KOPT-K1 (cell line): ENCODE measurements around the gene CD74.

Experiments
- H3K27ac ChIP-seq: fragments of 200-600 bp; sonication (generic); 2 replicates; pipeline ENCODE4 v1.5.1; 2016; ENCODE audit warnings: antibody characterized with exemption, mild to moderate bottlenecking, low read depth, low read length; ENCODE audit not compliant: poor library complexity, severe bottlenecking
- H3K36me3 ChIP-seq: fragments of 200-600 bp; sonication (generic); 2 replicates; pipeline ENCODE4 v1.5.1; 2017; ENCODE audit warnings: antibody characterized with exemption, mild to moderate bottlenecking, low read length, moderate library complexity; ENCODE audit not compliant: insufficient read depth
- H3K9me3 ChIP-seq: fragments of 200-600 bp; sonication (generic); 2 replicates; pipeline ENCODE4 v1.5.1; 2017; ENCODE audit warnings: antibody characterized with exemption, low read length, mild to moderate bottlenecking; ENCODE audit not compliant: insufficient read depth, poor library complexity, severe bottlenecking

The CD74 gene

DNA sequence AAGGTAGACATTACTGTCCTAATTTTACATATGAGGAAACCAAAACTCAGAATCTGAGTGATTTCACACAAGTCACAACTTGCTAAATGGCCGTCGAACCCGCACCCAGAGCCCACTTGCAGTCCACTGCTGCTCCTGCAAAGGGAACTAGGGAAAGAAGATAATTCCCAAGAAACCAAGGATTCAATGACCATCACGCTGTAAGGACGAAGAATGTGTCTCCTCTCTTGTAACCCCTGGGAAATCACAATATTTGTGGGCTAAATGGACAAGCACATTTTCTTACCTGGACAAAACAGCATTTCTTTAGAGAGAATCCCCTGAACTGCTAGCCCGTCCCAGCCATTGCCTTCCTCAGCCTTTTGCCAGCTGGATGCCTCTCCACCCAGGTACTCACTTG, 34.5 kb upstream of the CD74 start:
- H3K27ac ChIP-seq = no peak overlapping the region
- peaks cover 62% of the 10 kb centered on the region for H3K36me3 ChIP-seq
- no peaks in the 10 kb centered on the region for H3K9me3 ChIP-seq

GRCh38 chr5:150446583-150446982, 33.9 kb upstream of the CD74 start:
- H3K36me3 ChIP-seq = peaks cover 62% of the 10 kb centered on the region
- no peak overlapping the region for H3K27ac ChIP-seq
- no peaks in the 10 kb centered on the region for H3K9me3 ChIP-seq

DNA sequence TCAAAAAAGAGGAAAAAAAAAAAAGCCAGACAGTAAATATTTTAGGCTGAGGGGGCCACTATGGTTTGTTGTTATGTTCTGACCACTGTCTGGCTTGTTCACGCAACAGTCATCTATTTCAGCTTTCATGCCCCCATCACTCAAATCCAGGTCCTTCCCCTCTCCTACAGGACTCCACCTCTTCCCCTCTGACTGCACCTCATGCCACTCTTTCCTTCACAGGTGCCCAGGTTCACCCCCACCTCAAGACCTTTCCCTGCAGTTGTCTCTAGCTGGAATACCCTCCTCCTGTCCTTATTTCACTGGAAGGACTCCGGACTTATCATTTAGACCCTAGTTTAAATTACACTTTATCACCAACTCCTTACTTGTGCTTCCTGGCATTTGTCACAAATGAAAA, 33.4 kb upstream of the CD74 start:
- Histone ChIP-seq H3K9me3 (no peaks in the 10 kb centered on the region), H3K27ac (no peak overlapping the region), H3K36me3 (peaks cover 62% of the 10 kb centered on the region)

GRCh38 chr5:150444770-150445169, 32.1 kb upstream of the CD74 start:
- H3K36me3 ChIP-seq = peaks cover 62% of the 10 kb centered on the region
- H3K9me3 ChIP-seq = no peaks in the 10 kb centered on the region

GRCh38 chr5:150443242-150444075, 30.7 kb upstream of the CD74 start:
- Histone ChIP-seq H3K27ac (no peak overlapping the region), H3K36me3 (peaks cover 56% of the 10 kb centered on the region), H3K9me3 (no peaks in the 10 kb centered on the region)

More at GRCh38 chr5:150444770-150445169, 32.1 kb upstream of the CD74 start:
- no peak overlapping the region for H3K27ac ChIP-seq

GRCh38 chr5:150442699-150443080, 30.0 kb upstream of the CD74 start:
- peaks cover 48% of the 10 kb centered on the region for H3K36me3 ChIP-seq
- H3K9me3 ChIP-seq = no peaks in the 10 kb centered on the region
- no peak overlapping the region for H3K27ac ChIP-seq

GRCh38 chr5:150441813-150442698, 29.3 kb upstream of the CD74 start:
- H3K27ac ChIP-seq = no peak overlapping the region
- peaks cover 42% of the 10 kb centered on the region for H3K36me3 ChIP-seq
- H3K9me3 ChIP-seq = no peaks in the 10 kb centered on the region

DNA sequence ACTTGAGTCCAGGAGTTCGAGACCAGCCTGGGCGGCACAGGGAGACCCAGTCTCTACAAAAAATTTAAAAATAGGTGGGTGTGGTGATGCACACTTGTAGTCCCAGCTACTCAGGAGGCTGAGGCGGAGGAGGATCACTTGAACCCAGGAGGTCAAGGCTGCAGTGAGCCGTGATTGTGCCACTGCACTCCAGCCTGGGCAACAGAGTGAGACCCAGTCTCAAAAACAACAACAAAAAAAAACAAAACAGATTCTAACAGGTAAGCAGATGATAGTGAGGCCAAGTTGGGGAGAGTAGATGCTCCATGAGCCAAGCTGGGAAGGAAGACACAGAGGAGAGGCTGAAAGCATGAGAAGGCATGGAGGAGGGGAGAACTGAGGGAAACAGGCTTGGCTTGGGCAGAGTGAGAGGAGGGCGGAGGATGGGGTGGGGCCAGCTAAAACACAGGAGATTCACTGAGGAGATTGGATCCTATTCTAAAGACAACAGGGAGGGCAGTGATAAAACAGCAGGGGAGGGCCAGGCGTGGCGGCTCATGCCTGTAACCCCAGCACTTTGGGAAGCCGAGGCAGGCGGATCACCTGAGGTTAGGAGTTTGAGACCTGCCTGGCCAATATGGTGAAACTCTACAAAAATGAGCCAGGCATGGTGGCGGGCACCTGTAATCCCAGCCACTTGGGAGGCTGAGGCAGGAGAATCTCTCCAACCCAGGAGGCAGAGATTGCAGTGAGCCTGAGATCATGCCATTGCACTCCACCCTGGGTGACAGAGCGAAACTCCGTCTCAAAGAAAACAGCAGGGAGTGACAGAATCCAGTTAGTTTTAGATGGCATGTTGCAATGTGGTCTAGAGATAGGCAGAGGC, 28.5 kb upstream of the CD74 start:
- H3K27ac ChIP-seq = no peak overlapping the region
- H3K9me3 ChIP-seq = no peaks in the 10 kb centered on the region
- peaks cover 33% of the 10 kb centered on the region for H3K36me3 ChIP-seq

DNA sequence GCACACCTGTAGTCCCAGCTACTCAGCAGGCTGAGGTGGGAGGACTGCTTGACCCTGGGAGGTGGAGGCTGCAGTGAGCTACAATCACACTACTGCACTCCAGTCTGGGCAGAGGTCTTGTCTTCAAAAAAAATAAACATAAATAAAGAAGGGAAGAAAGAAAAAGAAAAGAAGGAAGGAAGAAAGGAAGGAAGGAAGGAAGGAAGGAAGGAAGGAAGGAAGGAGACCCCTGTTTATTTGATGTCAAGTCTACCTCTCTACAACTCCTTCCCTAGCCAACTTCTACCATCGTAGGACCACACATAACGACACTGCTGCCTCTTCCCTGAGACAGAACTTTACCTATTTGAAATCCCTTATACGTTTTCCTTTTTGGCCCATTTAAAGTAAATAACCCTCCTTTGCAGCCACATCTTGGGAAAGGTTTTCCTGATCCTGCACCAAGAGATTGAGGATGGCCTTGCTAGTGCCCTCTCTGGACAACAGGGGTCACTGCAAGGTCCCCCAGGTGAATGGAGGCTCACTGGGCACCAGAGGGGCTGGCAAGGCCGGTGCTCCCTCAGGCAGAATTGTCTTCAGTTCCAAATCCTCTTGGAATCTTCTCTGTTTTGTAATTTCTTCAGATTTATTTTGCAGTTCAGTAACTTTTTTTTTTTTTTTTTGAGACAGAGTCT, 26.3 kb upstream of the CD74 start:
- Histone ChIP-seq H3K36me3 (peaks cover 11% of the 10 kb centered on the region), H3K27ac (no peak overlapping the region), H3K9me3 (no peaks in the 10 kb centered on the region)

GRCh38 chr5:150436141-150436680, 23.5 kb upstream of the CD74 start:
- H3K9me3 ChIP-seq = no peaks in the 10 kb centered on the region
- no peaks in the 10 kb centered on the region for H3K36me3 ChIP-seq
- H3K27ac ChIP-seq = no peak overlapping the region

GRCh38 chr5:150434464-150434863, 21.8 kb upstream of the CD74 start:
- Histone ChIP-seq H3K9me3 (no peaks in the 10 kb centered on the region), H3K27ac (no peak overlapping the region), H3K36me3 (no peaks in the 10 kb centered on the region)

GRCh38 chr5:150431574-150431973, 18.9 kb upstream of the CD74 start:
- Histone ChIP-seq H3K36me3 (no peaks in the 10 kb centered on the region), H3K9me3 (no peaks in the 10 kb centered on the region), H3K27ac (no peak overlapping the region)

DNA sequence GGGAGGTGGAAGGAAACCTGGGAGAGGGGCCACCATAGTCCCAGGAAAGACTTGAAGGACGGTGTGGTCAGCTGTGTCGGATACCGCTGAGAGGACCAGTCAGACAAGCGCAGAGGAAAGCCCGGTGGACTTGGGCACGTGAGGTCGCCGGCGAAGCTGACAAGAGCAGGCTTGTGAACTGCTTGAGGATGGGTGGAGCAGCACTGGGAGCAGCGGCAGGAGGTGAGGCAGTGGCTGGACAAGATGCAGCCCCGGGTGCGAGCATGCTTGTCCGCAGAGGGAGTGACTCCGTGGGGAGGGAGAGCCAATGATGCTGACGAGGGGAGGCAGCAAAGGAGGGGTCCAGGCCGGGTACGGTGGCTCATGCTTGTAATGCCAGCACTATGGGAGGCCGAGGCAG, 18.3 kb upstream of the CD74 start:
- Histone ChIP-seq H3K27ac (no peak overlapping the region), H3K36me3 (no peaks in the 10 kb centered on the region), H3K9me3 (no peaks in the 10 kb centered on the region)

DNA sequence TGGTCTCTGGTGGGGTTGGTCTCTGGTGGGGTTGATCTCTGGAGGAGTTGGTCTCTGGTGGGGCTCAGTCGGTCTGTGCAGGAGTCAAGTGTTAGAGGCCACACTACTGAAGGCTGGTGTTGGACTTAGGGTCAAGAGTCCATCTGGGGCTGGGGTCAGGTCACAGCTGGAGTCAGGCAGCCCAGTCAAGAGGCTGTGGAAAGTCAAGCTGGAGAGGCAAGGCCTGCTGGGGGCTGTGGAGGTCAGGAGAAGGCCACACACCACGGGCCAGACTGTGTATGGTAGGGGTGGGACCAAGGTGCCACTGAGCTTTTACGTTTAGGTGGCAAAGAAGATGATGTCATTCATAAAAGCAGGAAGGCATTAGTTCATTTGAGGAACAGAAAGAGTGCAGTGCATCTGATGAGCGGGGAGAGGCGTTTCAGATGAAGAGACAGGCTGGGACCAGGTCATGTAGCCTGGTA, 16.7 kb upstream of the CD74 start:
- Histone ChIP-seq H3K9me3 (no peaks in the 10 kb centered on the region), H3K27ac (no peak overlapping the region), H3K36me3 (no peaks in the 10 kb centered on the region)
